ENCODE data around the gene CASZ1.

DNA sequence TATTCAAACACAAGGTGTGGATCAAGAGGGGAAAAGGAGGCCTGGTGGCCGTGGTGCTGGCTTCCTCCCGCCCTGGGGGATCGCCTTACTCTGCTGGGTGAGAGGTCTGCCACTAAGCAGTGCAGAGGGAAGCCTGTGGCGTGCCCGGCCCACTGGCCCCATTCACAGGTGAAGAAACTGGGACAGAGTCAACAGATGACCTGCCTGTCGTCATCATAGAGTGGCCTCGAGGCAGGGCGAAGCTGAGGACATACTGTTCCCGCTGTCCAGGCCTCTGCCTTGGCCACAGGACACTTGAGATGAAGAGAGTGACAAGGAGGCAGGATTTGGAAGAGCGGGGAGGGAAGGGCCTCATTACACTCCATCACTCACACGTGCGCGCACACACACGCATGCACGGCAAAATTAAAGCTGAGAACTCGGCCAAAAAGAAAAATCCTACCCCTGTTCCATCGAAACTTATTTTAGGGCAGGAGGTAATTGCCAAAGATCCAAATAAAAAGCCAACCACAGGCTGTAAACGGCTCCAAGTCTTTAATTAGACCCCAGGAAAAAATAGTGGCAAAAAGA is 50.5 kb downstream of the CASZ1 start:
- TF ChIP-seq, protein P1, sequence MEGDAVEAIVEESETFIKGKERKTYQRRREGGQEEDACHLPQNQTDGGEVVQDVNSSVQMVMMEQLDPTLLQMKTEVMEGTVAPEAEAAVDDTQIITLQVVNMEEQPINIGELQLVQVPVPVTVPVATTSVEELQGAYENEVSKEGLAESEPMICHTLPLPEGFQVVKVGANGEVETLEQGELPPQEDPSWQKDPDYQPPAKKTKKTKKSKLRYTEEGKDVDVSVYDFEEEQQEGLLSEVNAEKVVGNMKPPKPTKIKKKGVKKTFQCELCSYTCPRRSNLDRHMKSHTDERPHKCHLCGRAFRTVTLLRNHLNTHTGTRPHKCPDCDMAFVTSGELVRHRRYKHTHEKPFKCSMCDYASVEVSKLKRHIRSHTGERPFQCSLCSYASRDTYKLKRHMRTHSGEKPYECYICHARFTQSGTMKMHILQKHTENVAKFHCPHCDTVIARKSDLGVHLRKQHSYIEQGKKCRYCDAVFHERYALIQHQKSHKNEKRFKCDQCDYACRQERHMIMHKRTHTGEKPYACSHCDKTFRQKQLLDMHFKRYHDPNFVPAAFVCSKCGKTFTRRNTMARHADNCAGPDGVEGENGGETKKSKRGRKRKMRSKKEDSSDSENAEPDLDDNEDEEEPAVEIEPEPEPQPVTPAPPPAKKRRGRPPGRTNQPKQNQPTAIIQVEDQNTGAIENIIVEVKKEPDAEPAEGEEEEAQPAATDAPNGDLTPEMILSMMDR (IDR thresholded peaks at IDR 0.05): no peak
- TF ChIP-seq POLR2A (IDR thresholded peaks at IDR 0.05): no peak

Data from lower leg skin (tissue), 3 donors.